ENCODE data around the gene EIF5A2.

The EIF5A2 gene

GRCh38 chr3:170876537-170876936, 31.9 kb downstream of the EIF5A2 start (continued):
- no peak for TF ChIP-seq TSHZ2 (CRISPR knock-in tag; IDR thresholded peaks at IDR 0.05)

- ATAC-seq: peak; percentile 97
- TF ChIP-seq CREB5 (CRISPR knock-in tag; IDR thresholded peaks at IDR 0.05; ENCODE audit: low read depth): 0 out of 2 replicates have a peak, but pooled peaks have one; percentile 22
- 0 out of 2 replicates have a peak, but pooled peaks have one; percentile 51 for TF ChIP-seq CSRNP3 (CRISPR knock-in tag; IDR thresholded peaks at IDR 0.05)
- no peak for TF ChIP-seq OSR1 (CRISPR knock-in tag; IDR thresholded peaks at IDR 0.05)
- no peak for TF ChIP-seq CSDC2 (CRISPR knock-in tag; IDR thresholded peaks at IDR 0.05)
- peak; percentile 61 for TF ChIP-seq TSHZ2 (CRISPR knock-in tag; IDR thresholded peaks at IDR 0.05)
Observed at GRCh38 chr3:170869645-170870593, 38.5 kb downstream of the EIF5A2 start, which contains the start of gene RPL22L1. Gene RPL22L1, minus strand, starts transcription at chr3:170870195. Its CDS starts 28 bp downstream, at chr3:170870167.

- TF ChIP-seq TOX (CRISPR knock-in tag; IDR thresholded peaks at IDR 0.05; ENCODE audit: borderline replicate concordance) (no peak), BACH2 (CRISPR knock-in tag; IDR thresholded peaks at IDR 0.05; ENCODE audit: borderline replicate concordance) (no peak), ZNF70 (CRISPR knock-in tag; IDR thresholded peaks at IDR 0.05) (no peak), ESRRG (CRISPR knock-in tag; IDR thresholded peaks at IDR 0.05) (no peak), CREB5 (CRISPR knock-in tag; IDR thresholded peaks at IDR 0.05; ENCODE audit: low read depth) (no peak), CSDC2 (CRISPR knock-in tag; IDR thresholded peaks at IDR 0.05) (no peak), SNAI2 (CRISPR knock-in tag; IDR thresholded peaks at IDR 0.05) (no peak), ZFP3 (CRISPR knock-in tag; IDR thresholded peaks at IDR 0.05) (no peak), TCF4 (CRISPR knock-in tag; IDR thresholded peaks at IDR 0.05; ENCODE audit: borderline replicate concordance) (no peak), RARB (CRISPR knock-in tag; IDR thresholded peaks at IDR 0.05) (no peak), ZNF565 (CRISPR knock-in tag; conservative IDR thresholded peaks at IDR 0.05; ENCODE audit: low read depth) (no peak)
- ATAC-seq: no peak
Observed at GRCh38 chr3:170869239-170869590, 39.2 kb downstream of the EIF5A2 start.

- no peak for ATAC-seq
- TF ChIP-seq PPARA (CRISPR knock-in tag; IDR thresholded peaks at IDR 0.05; ENCODE audit: borderline replicate concordance) (no peak), CSRNP3 (CRISPR knock-in tag; IDR thresholded peaks at IDR 0.05) (no peak), ESRRG (CRISPR knock-in tag; IDR thresholded peaks at IDR 0.05) (no peak), ISL1 (CRISPR knock-in tag; IDR thresholded peaks at IDR 0.05) (no peak), CREB5 (CRISPR knock-in tag; IDR thresholded peaks at IDR 0.05; ENCODE audit: low read depth) (no peak), CSDC2 (CRISPR knock-in tag; IDR thresholded peaks at IDR 0.05) (no peak), BACH2 (CRISPR knock-in tag; IDR thresholded peaks at IDR 0.05; ENCODE audit: borderline replicate concordance) (no peak), RARB (CRISPR knock-in tag; IDR thresholded peaks at IDR 0.05) (no peak)
Observed at GRCh38 chr3:170868577-170869238, 39.7 kb downstream of the EIF5A2 start.
